HCT116 (cell line): ENCODE data around the gene IGDCC3. TPM values are rescaled to one million over a fixed set of nuclear protein-coding genes. Genes with fewer than 3 reads are reported as not detected.

Experiments used
- ATAC-seq: fragments of 200-7000 bp; cut with Tn5 transposase; 2 replicates; pipeline ENCODE4 v1.9.1; 2020; ENCODE audit warnings: mild to moderate bottlenecking, moderate library complexity
- BruUV-seq: library from RNA; stranded (reverse); fragments of 400-500 nt; replicated peaks from 2 replicates; lab custom pipeline; 2021; lab: Mats Ljungman, UMichigan
- CTCF ChIA-PET: fragments of 300-600 bp; sonication (Branson Sonifier 250); formaldehyde crosslinking; loops from one replicate; lab custom pipeline; 2021; ENCODE audit warnings: antibody characterized with exemption; lab: Charles Lee
- POLR2A ChIA-PET: fragments of 300-600, 350-600 bp; sonication (Branson Sonifier 250); formaldehyde crosslinking; loops from one replicate; lab custom pipeline; 2021; ENCODE audit warnings: antibody characterized with exemption; lab: Charles Lee
- RAD21 ChIA-PET, 2 experiments: fragments of 300-600 bp; sonication (Branson Sonifier 250); formaldehyde crosslinking; loops; one replicate each; lab custom pipeline; 2023; ENCODE audit warnings: low total read pairs in 2 of 2; ENCODE audit not compliant: uncharacterized antibody in 2 of 2, unreplicated experiment in 2 of 2, low non-redundant PET in 1 of 2; lab: Charles Lee
- DNase-seq: peaks from one replicate; pipeline ENCODE4 v3.0.0-alpha.2; 2010; ENCODE audit warnings: low read depth, low spot score
- H2AFZ ChIP-seq: fragments of 200-600 bp; shearing (Covaris generic), sonication (generic); 2 replicates; pipeline ENCODE4 v1.6.1; 2017; ENCODE audit warnings: low read depth, mixed run types, mixed read lengths, antibody characterized with exemption, low read length; ENCODE audit not compliant: poor library complexity, severe bottlenecking
- H3K27ac ChIP-seq: 2 replicates; pipeline ENCODE4 v1.5.1; 2012; ENCODE audit warnings: low read depth, low read length
- H3K27me3 ChIP-seq: fragments of 200-600 bp; sonication (generic); 2 replicates; pipeline ENCODE4 v1.6.1; 2016; ENCODE audit warnings: mixed run types, low read length, mixed read lengths; ENCODE audit not compliant: insufficient read depth
- H3K36me3 ChIP-seq, 2 experiments: fragments of 200-500 bp in 1 of 2; fragments of 200-600 bp in 1 of 2; sonication (Bioruptor generic) in 1 of 2; sonication (generic) in 1 of 2; 2 replicates each; pipeline versions ENCODE4 v1.5.1 to v1.6.1; 2014 to 2016; ENCODE audit warnings: low read length in 2 of 2, inconsistent platforms in 1 of 2, mixed read lengths in 1 of 2, mixed run types in 1 of 2; ENCODE audit not compliant: insufficient read depth in 2 of 2, control insufficient read depth in 1 of 2
- H3K4me1 ChIP-seq, 2 experiments: fragments of 200-600 bp in 1 of 2; sonication (generic) in 1 of 2; 2 replicates each; pipeline versions ENCODE4 v1.5.1 to v1.6.1; 2012 to 2017; ENCODE audit warnings: low read length in 2 of 2, inconsistent platforms in 1 of 2, mild to moderate bottlenecking in 1 of 2, mixed read lengths in 1 of 2, mixed run types in 1 of 2, moderate library complexity in 1 of 2; ENCODE audit not compliant: insufficient read depth in 2 of 2, control insufficient read depth in 1 of 2
- H3K4me2 ChIP-seq: fragments of 200-600 bp; sonication (generic); 2 replicates; pipeline ENCODE4 v1.6.1; 2017; ENCODE audit warnings: mixed run types, low read length, mixed read lengths
- H3K4me3 ChIP-seq, 2 experiments: fragments of 200-600 bp in 1 of 2; sonication (generic) in 1 of 2; replicated peaks in 1 of 2; 2 replicates each; pipeline ENCODE4 v1.5.1; 2011 to 2016; ENCODE audit warnings: low read length in 2 of 2, control low read depth in 1 of 2, low read depth in 1 of 2, mild to moderate bottlenecking in 1 of 2, mixed read lengths in 1 of 2, mixed run types in 1 of 2
- H3K79me2 ChIP-seq: fragments of 200-600 bp; sonication (generic); 2 replicates; pipeline ENCODE4 v1.6.1; 2017; ENCODE audit warnings: mild to moderate bottlenecking, mixed run types, low read length, moderate library complexity, mixed read lengths; ENCODE audit not compliant: insufficient read depth
- H3K9ac ChIP-seq: fragments of 200-600 bp; sonication (generic); 2 replicates; pipeline ENCODE4 v1.6.1; 2016; ENCODE audit warnings: low read length, mixed read lengths
- H3K9me2 ChIP-seq: fragments of 200-600 bp; sonication (generic), shearing (Covaris generic); 2 replicates; pipeline ENCODE4 v1.6.1; 2017; ENCODE audit warnings: mixed run types, mild to moderate bottlenecking, moderate library complexity; ENCODE audit not compliant: insufficient read depth
- H3K9me3 ChIP-seq, 2 experiments: fragments of 200-500 bp in 1 of 2; fragments of 200-600 bp in 1 of 2; sonication (Bioruptor generic) in 1 of 2; sonication (generic) in 1 of 2; 2 replicates each; pipeline ENCODE4 v1.6.1; 2014 to 2017; ENCODE audit warnings: low read length in 2 of 2, mixed read lengths in 2 of 2, inconsistent platforms in 1 of 2, low read depth in 1 of 2, mild to moderate bottlenecking in 1 of 2, mixed run types in 1 of 2, moderate library complexity in 1 of 2; ENCODE audit not compliant: control insufficient read depth in 1 of 2, insufficient read depth in 1 of 2
- H4K20me1 ChIP-seq: fragments of 200-600 bp; sonication (generic), shearing (Covaris generic); 2 replicates; pipeline ENCODE4 v1.6.1; 2017; ENCODE audit warnings: mixed run types, mild to moderate bottlenecking, moderate library complexity; ENCODE audit not compliant: insufficient read depth
- EZH2 ChIP-seq: fragments of 200-600 bp; sonication (generic); IDR thresholded peaks from 2 replicates; pipeline ENCODE4 v1.6.1; 2017; ENCODE audit warnings: antibody characterized with exemption, mixed run types
- JUND ChIP-seq: IDR thresholded peaks from 2 replicates; pipeline ENCODE4 v1.6.1; 2012
- SIN3A ChIP-seq: IDR thresholded peaks from 2 replicates; pipeline ENCODE4 v1.6.1; 2012; ENCODE audit warnings: low read depth
- SP1 ChIP-seq: IDR thresholded peaks from 2 replicates; pipeline ENCODE4 v1.6.1; 2012; ENCODE audit warnings: low read depth
- TCF7L2 ChIP-seq: IDR thresholded peaks from 2 replicates; pipeline ENCODE4 v1.7.0; 2011; ENCODE audit warnings: borderline replicate concordance, inconsistent platforms; ENCODE audit not compliant: insufficient read depth, insufficient read length; ENCODE audit errors: extremely low read depth
- YY1 ChIP-seq: IDR thresholded peaks from 2 replicates; pipeline ENCODE4 v1.6.1; 2011; ENCODE audit warnings: low read length, low read depth, moderate library complexity, mild to moderate bottlenecking; ENCODE audit not compliant: insufficient replicate concordance; ENCODE audit errors: extremely low read depth
- ZFX ChIP-seq: fragments of 450-650 bp; IDR thresholded peaks from 2 replicates; pipeline ENCODE4 v1.6.1; 2017
- ZNF274 ChIP-seq: fragments of 200-500 bp; sonication (Bioruptor generic); IDR thresholded peaks from 2 replicates; pipeline ENCODE4 v1.6.1; 2014; ENCODE audit warnings: mild to moderate bottlenecking, low read depth, low read length, inconsistent platforms
- intact Hi-C: fragments of 100-400 bp; cut with micrococcal nuclease; formaldehyde crosslinking; loops from 2 replicates; pipeline ENCODE4 v1.10.0; 2022
- total RNA-seq: library from RNA; stranded (reverse); gene quantifications from one replicate; pipeline ENCODE4 v1.2.1, GENCODE V29; 2021; ENCODE audit not compliant: unreplicated experiment
- TF ChIP-seq, protein P1 (sequence below): IDR thresholded peaks from 2 replicates; pipeline ENCODE4 v1.6.1; 2012
- TF ChIP-seq, protein P2 (sequence below): IDR thresholded peaks from 2 replicates; pipeline ENCODE4 v1.6.1; 2011; ENCODE audit warnings: mild to moderate bottlenecking, low read length, moderate library complexity; ENCODE audit not compliant: insufficient replicate concordance; ENCODE audit errors: extremely low read depth
- TF ChIP-seq, protein P3 (sequence below): IDR thresholded peaks from 2 replicates; pipeline ENCODE4 v1.6.1; 2012; ENCODE audit warnings: low read depth

Gene IGDCC3
- total RNA-seq, 1 experiment from 2014 or later = 0.44 TPM

DNA sequence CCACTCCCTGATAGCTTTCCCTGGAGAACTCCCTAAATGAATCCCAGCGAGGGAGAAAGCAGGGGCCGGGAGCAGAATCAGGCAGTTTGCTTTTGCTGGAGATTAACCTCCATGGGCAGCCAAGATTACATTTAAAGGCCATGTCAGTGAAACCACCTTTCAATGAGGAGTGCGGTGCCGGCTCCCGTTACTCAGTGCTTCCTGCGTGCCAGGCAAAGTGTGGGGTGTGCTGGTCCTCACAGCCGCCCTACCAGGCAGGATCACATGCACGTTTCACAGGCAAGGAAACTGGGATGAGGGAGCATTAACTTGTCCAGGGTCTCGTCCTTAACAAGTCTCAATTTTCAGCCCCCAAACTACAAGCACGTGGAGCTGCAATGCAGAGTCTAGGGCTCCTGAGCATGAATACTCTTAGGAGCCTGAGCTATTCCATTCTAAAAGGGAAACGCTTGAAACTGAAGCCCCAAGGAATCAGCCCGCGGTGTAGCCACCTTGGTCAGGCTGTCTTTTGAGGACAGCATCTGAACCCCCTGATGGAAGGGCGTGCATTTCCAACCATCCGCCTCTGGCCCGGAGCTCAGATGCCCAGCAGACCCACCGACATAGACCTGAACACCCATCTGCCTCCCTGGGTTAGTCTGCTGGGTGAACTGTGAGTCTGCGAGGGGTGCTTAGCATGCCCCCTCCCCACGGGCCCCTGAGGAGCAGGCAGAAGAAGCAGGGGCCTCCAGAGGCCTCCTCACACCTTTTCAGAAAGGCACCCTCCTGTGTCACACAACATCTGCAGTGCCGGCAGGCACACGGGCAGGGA lies 5.6 kb downstream of the IGDCC3 start:
- Histone ChIP-seq H3K9me2 (no peaks in the 10 kb centered on the region), H3K27me3 (peaks cover 5% of the 10 kb centered on the region; the same call in 1 of the 2 replicates), H3K36me3 (no peaks in the 10 kb centered on the region), H3K27ac (no peak overlapping the region), H3K9ac (no peak overlapping the region), H3K9me3 (no peaks in the 10 kb centered on the region), H3K4me2 (no peak overlapping the region), H2AFZ (no peak overlapping the region), H3K4me1 (peaks cover 0 to 5% of the 10 kb centered on the region in 2 experiments; a peak in 1 of 4 replicates), H3K4me3 (no peak overlapping the region), H3K79me2 (no peaks in the 10 kb centered on the region), H4K20me1 (no peaks in the 10 kb centered on the region)
- CTCF ChIA-PET = interaction anchor here (1.8 kb wide), 1 partner anchor 13 kb away, joined by 6 read pairs; no protein-coding TSS in a partner anchor
- no peak for ATAC-seq
- DNase-seq = no peak
- BruUV-seq = no TSS peak
- POLR2A ChIA-PET = no interaction called here
- RAD21 ChIA-PET = no interaction called here
- no peak for TF ChIP-seq ZFX
- TF ChIP-seq SP1 = no peak
- TF ChIP-seq EZH2 = no peak
- TF ChIP-seq YY1 = no peak
- TF ChIP-seq JUND = no peak
- TF ChIP-seq, protein P1, sequence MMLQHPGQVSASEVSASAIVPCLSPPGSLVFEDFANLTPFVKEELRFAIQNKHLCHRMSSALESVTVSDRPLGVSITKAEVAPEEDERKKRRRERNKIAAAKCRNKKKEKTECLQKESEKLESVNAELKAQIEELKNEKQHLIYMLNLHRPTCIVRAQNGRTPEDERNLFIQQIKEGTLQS = no peak
- TF ChIP-seq TCF7L2 = no peak
- TF ChIP-seq SIN3A = no peak
- intact Hi-C loops = no loop called here

DNA sequence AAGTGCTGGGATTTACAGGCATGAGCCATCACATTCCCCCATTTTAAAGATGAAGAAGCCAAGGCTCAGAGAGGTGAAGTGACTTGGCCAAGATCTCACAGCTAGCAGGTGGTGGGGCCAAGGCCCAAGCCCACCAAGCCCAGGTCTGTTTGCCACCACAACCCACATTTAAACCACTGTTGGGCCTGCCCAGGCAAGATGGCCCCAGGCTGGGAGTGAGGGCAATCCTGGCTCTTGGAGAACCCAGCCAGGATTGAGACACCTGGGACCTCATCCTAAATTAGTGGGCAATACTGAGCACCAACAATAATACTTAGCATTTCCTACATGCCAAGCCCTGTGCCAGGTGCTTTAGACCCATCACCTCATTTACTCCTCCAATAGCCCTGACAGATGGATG lies 6.9 kb downstream of the IGDCC3 start:
- DNase-seq = no peak
- H3K4me1 ChIP-seq = peaks cover 0 to 5% of the 10 kb centered on the region in 2 experiments; a peak in 1 of 4 replicates
- H3K9me2 ChIP-seq = no peaks in the 10 kb centered on the region
- no peak overlapping the region for H3K4me3 ChIP-seq
- H4K20me1 ChIP-seq = no peaks in the 10 kb centered on the region
- no peak overlapping the region for H3K4me2 ChIP-seq
- CTCF ChIA-PET = interaction anchor here (1.8 kb wide), 1 partner anchor 14 kb away, joined by 6 read pairs; no protein-coding TSS in a partner anchor
- ATAC-seq = no peak
- BruUV-seq = no TSS peak
- no peak overlapping the region for H3K27ac ChIP-seq
- no peaks in the 10 kb centered on the region for H3K36me3 ChIP-seq
- POLR2A ChIA-PET = interaction anchor here (1.2 kb wide), 1 partner anchor 66 kb away, joined by 5 read pairs; the partner anchor contains the start of gene RNU5B-1
- H3K9me3 ChIP-seq = no peaks in the 10 kb centered on the region
- RAD21 ChIA-PET = no interaction called here
- peaks cover 2% of the 10 kb centered on the region; the same call in 1 of the 2 replicates for H3K27me3 ChIP-seq
- intact Hi-C loops = no loop called here
- H3K79me2 ChIP-seq = no peaks in the 10 kb centered on the region
- no peak overlapping the region for H2AFZ ChIP-seq
- H3K9ac ChIP-seq = no peak overlapping the region
- TF ChIP-seq, protein P1 = no peak
- TF ChIP-seq YY1 (no peak), TCF7L2 (no peak), ZNF274 (no peak), EZH2 (no peak)
- TF ChIP-seq, protein P2, sequence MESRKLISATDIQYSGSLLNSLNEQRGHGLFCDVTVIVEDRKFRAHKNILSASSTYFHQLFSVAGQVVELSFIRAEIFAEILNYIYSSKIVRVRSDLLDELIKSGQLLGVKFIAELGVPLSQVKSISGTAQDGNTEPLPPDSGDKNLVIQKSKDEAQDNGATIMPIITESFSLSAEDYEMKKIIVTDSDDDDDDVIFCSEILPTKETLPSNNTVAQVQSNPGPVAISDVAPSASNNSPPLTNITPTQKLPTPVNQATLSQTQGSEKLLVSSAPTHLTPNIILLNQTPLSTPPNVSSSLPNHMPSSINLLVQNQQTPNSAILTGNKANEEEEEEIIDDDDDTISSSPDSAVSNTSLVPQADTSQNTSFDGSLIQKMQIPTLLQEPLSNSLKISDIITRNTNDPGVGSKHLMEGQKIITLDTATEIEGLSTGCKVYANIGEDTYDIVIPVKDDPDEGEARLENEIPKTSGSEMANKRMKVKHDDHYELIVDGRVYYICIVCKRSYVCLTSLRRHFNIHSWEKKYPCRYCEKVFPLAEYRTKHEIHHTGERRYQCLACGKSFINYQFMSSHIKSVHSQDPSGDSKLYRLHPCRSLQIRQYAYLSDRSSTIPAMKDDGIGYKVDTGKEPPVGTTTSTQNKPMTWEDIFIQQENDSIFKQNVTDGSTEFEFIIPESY = no peak
- TF ChIP-seq, protein P3, sequence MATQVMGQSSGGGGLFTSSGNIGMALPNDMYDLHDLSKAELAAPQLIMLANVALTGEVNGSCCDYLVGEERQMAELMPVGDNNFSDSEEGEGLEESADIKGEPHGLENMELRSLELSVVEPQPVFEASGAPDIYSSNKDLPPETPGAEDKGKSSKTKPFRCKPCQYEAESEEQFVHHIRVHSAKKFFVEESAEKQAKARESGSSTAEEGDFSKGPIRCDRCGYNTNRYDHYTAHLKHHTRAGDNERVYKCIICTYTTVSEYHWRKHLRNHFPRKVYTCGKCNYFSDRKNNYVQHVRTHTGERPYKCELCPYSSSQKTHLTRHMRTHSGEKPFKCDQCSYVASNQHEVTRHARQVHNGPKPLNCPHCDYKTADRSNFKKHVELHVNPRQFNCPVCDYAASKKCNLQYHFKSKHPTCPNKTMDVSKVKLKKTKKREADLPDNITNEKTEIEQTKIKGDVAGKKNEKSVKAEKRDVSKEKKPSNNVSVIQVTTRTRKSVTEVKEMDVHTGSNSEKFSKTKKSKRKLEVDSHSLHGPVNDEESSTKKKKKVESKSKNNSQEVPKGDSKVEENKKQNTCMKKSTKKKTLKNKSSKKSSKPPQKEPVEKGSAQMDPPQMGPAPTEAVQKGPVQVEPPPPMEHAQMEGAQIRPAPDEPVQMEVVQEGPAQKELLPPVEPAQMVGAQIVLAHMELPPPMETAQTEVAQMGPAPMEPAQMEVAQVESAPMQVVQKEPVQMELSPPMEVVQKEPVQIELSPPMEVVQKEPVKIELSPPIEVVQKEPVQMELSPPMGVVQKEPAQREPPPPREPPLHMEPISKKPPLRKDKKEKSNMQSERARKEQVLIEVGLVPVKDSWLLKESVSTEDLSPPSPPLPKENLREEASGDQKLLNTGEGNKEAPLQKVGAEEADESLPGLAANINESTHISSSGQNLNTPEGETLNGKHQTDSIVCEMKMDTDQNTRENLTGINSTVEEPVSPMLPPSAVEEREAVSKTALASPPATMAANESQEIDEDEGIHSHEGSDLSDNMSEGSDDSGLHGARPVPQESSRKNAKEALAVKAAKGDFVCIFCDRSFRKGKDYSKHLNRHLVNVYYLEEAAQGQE = no peak
